Activated naive CD4-positive, alpha-beta T cell treated with anti-CD3 and anti-CD28 coated beads for 36 hours (primary cell): ENCODE measurements around the gene ATP13A5. TPM values are rescaled to one million over a fixed set of nuclear protein-coding genes. Genes with fewer than 3 reads are reported as not detected.

Source experiments
- CTCF ChIA-PET: fragments of 350-600 bp; sonication (Branson Sonifier 250); formaldehyde crosslinking; loops from one replicate; lab custom pipeline; 2021; ENCODE audit warnings: antibody characterized with exemption; lab: Charles Lee
- DNase-seq: peaks from one replicate; pipeline ENCODE4 v3.0.0-alpha.2; 2020
- H3K27ac Mint-ChIP-seq: one replicate; pipeline ENCODE4 v1.8.0; 2021; ENCODE audit warnings: mild to moderate bottlenecking, mixed read lengths
- H3K27me3 Mint-ChIP-seq: one replicate; pipeline ENCODE4 v1.8.0; 2021; ENCODE audit warnings: low read depth, mixed read lengths
- H3K36me3 Mint-ChIP-seq: one replicate; pipeline ENCODE4 v1.8.0; 2021; ENCODE audit warnings: low read depth, mixed read lengths
- H3K4me1 Mint-ChIP-seq: one replicate; pipeline ENCODE4 v1.8.0; 2021; ENCODE audit warnings: low read depth, mixed read lengths
- H3K4me3 Mint-ChIP-seq: one replicate; pipeline ENCODE4 v1.8.0; 2021; ENCODE audit warnings: mild to moderate bottlenecking, moderate library complexity, mixed read lengths
- H3K9me3 Mint-ChIP-seq: one replicate; pipeline ENCODE4 v1.8.0; 2021; ENCODE audit warnings: mixed read lengths
- intact Hi-C: fragments of 100-400 bp; cut with micrococcal nuclease; formaldehyde crosslinking; loops from one replicate; pipeline ENCODE4 v1.15.1; 2023
- total RNA-seq, 2 experiments: library from RNA; stranded (reverse); gene quantifications; one replicate each; pipeline ENCODE4 v1.2.3, GENCODE V29; 2021

Gene ATP13A5
- not detected for total RNA-seq

- no peak within 1 kb of the TSS for H3K4me3 Mint-ChIP-seq
- H3K4me1 Mint-ChIP-seq, result no peaks in the 10 kb centered on the region
- H3K27me3 Mint-ChIP-seq, result peaks cover 6% of the 10 kb centered on the region
- H3K27ac Mint-ChIP-seq, result no peak within 1 kb of the TSS
- CTCF ChIA-PET, result no interaction called here
- H3K36me3 Mint-ChIP-seq, result no peaks in the 10 kb centered on the region
- no peaks in the 10 kb centered on the region for H3K9me3 Mint-ChIP-seq
- DNase-seq, result no peak
- intact Hi-C loops, result no loop called here
These were observed at the start of gene ATP13A5 for GRCh38 chr3:193378706-193379105. ATP13A5 (minus strand) TSS chr3:193378753; CDS start chr3:193378725, 28 bp downstream.

GRCh38 chr3:193418576-193419373 lies 40.2 kb upstream of the ATP13A5 start:
- no peak overlapping the region for H3K27ac Mint-ChIP-seq
- H3K36me3 Mint-ChIP-seq, result peaks cover 15% of the 10 kb centered on the region
- no peak overlapping the region for H3K4me3 Mint-ChIP-seq
- peaks cover 26% of the 10 kb centered on the region for H3K9me3 Mint-ChIP-seq
- intact Hi-C loops, result no loop called here
- CTCF ChIA-PET, result interaction anchor here (0.8 kb wide), 1 partner anchor 9 kb away, joined by 4 read pairs; no protein-coding TSS in a partner anchor
- no peak for DNase-seq
- no peaks in the 10 kb centered on the region for H3K4me1 Mint-ChIP-seq
- H3K27me3 Mint-ChIP-seq, result no peaks in the 10 kb centered on the region

GRCh38 chr3:193416629-193417028 lies 38.1 kb upstream of the ATP13A5 start:
- no peaks in the 10 kb centered on the region for H3K4me1 Mint-ChIP-seq
- H3K27me3 Mint-ChIP-seq, result no peaks in the 10 kb centered on the region
- H3K9me3 Mint-ChIP-seq, result peaks cover 20% of the 10 kb centered on the region
- intact Hi-C loops, result no loop called here
- no peak for DNase-seq
- CTCF ChIA-PET, result no interaction called here
- H3K36me3 Mint-ChIP-seq, result peaks cover 15% of the 10 kb centered on the region
- no peak overlapping the region for H3K27ac Mint-ChIP-seq
- no peak overlapping the region for H3K4me3 Mint-ChIP-seq

GRCh38 chr3:193407688-193408087 lies 29.1 kb upstream of the ATP13A5 start:
- CTCF ChIA-PET, result no interaction called here
- intact Hi-C loops, result no loop called here
- no peaks in the 10 kb centered on the region for H3K36me3 Mint-ChIP-seq
- no peak overlapping the region for H3K27ac Mint-ChIP-seq
- H3K4me3 Mint-ChIP-seq, result no peak overlapping the region
- H3K4me1 Mint-ChIP-seq, result no peaks in the 10 kb centered on the region
- no peaks in the 10 kb centered on the region for H3K9me3 Mint-ChIP-seq
- DNase-seq, result no peak
- no peaks in the 10 kb centered on the region for H3K27me3 Mint-ChIP-seq

GRCh38 chr3:193407112-193407511 lies 28.6 kb upstream of the ATP13A5 start:
- no peak for DNase-seq
- H3K4me3 Mint-ChIP-seq, result no peak overlapping the region
- no peaks in the 10 kb centered on the region for H3K36me3 Mint-ChIP-seq
- H3K27me3 Mint-ChIP-seq, result no peaks in the 10 kb centered on the region
- H3K9me3 Mint-ChIP-seq, result no peaks in the 10 kb centered on the region
- CTCF ChIA-PET, result no interaction called here
- H3K27ac Mint-ChIP-seq, result no peak overlapping the region
- intact Hi-C loops, result no loop called here
- no peaks in the 10 kb centered on the region for H3K4me1 Mint-ChIP-seq

- H3K27ac Mint-ChIP-seq, result no peak overlapping the region
- no peaks in the 10 kb centered on the region for H3K9me3 Mint-ChIP-seq
- intact Hi-C loops, result no loop called here
- no peaks in the 10 kb centered on the region for H3K36me3 Mint-ChIP-seq
- CTCF ChIA-PET, result no interaction called here
- no peaks in the 10 kb centered on the region for H3K27me3 Mint-ChIP-seq
- no peaks in the 10 kb centered on the region for H3K4me1 Mint-ChIP-seq
- H3K4me3 Mint-ChIP-seq, result no peak overlapping the region
- DNase-seq, result no peak
These were observed 24.8 kb upstream of the ATP13A5 start for GRCh38 chr3:193403307-193403706.

- intact Hi-C loops, result no loop called here
- Mint-ChIP-seq H3K4me1 (no peaks in the 10 kb centered on the region), H3K27ac (no peak overlapping the region), H3K4me3 (no peak overlapping the region), H3K36me3 (no peaks in the 10 kb centered on the region), H3K27me3 (no peaks in the 10 kb centered on the region), H3K9me3 (no peaks in the 10 kb centered on the region)
- CTCF ChIA-PET, result no interaction called here
- no peak for DNase-seq
These were observed 21.8 kb upstream of the ATP13A5 start for GRCh38 chr3:193400304-193400703.

- CTCF ChIA-PET, result interaction anchor here (0.6 kb wide), 1 partner anchor 951 kb away, joined by 3 read pairs; no protein-coding TSS in a partner anchor
- intact Hi-C loops, result no loop called here
- Mint-ChIP-seq H3K27me3 (no peaks in the 10 kb centered on the region), H3K36me3 (no peaks in the 10 kb centered on the region), H3K4me1 (no peaks in the 10 kb centered on the region), H3K27ac (no peak overlapping the region), H3K4me3 (no peak overlapping the region), H3K9me3 (no peaks in the 10 kb centered on the region)
- no peak for DNase-seq
These were observed 18.1 kb upstream of the ATP13A5 start for GRCh38 chr3:193396451-193397244.

GRCh38 chr3:193391902-193392301 lies 13.3 kb upstream of the ATP13A5 start:
- peaks cover 11% of the 10 kb centered on the region for H3K27me3 Mint-ChIP-seq
- H3K9me3 Mint-ChIP-seq, result no peaks in the 10 kb centered on the region
- DNase-seq, result no peak
- no peak overlapping the region for H3K27ac Mint-ChIP-seq
- intact Hi-C loops, result no loop called here
- CTCF ChIA-PET, result no interaction called here
- H3K36me3 Mint-ChIP-seq, result no peaks in the 10 kb centered on the region
- H3K4me3 Mint-ChIP-seq, result no peak overlapping the region
- H3K4me1 Mint-ChIP-seq, result no peaks in the 10 kb centered on the region

- H3K4me3 Mint-ChIP-seq, result no peak overlapping the region
- no peaks in the 10 kb centered on the region for H3K4me1 Mint-ChIP-seq
- intact Hi-C loops, result no loop called here
These were observed 10.8 kb upstream of the ATP13A5 start for GRCh38 chr3:193389335-193389734.

GRCh38 chr3:193388361-193388760 lies 9.8 kb upstream of the ATP13A5 start:
- H3K4me3 Mint-ChIP-seq, result no peak overlapping the region
- peaks cover 14% of the 10 kb centered on the region for H3K27me3 Mint-ChIP-seq
- H3K27ac Mint-ChIP-seq, result no peak overlapping the region
- no peaks in the 10 kb centered on the region for H3K9me3 Mint-ChIP-seq
- intact Hi-C loops, result no loop called here
- no peaks in the 10 kb centered on the region for H3K4me1 Mint-ChIP-seq
- DNase-seq, result no peak
- CTCF ChIA-PET, result no interaction called here
- H3K36me3 Mint-ChIP-seq, result no peaks in the 10 kb centered on the region

More at GRCh38 chr3:193389335-193389734, 10.8 kb upstream of the ATP13A5 start:
- Mint-ChIP-seq H3K36me3 (no peaks in the 10 kb centered on the region), H3K9me3 (no peaks in the 10 kb centered on the region), H3K27ac (no peak overlapping the region), H3K27me3 (peaks cover 13% of the 10 kb centered on the region)
- CTCF ChIA-PET, result interaction anchor here (0.9 to 1.0 kb wide), 2 partner anchors 66 to 163 kb away, joined by 3 read pairs; no protein-coding TSS in a partner anchor
- no peak for DNase-seq

GRCh38 chr3:193387596-193387995 lies 9.0 kb upstream of the ATP13A5 start:
- Mint-ChIP-seq H3K36me3 (no peaks in the 10 kb centered on the region), H3K27ac (no peak overlapping the region), H3K4me1 (no peaks in the 10 kb centered on the region), H3K27me3 (peaks cover 14% of the 10 kb centered on the region), H3K9me3 (no peaks in the 10 kb centered on the region), H3K4me3 (no peak overlapping the region)
- intact Hi-C loops, result no loop called here
- CTCF ChIA-PET, result no interaction called here
- no peak for DNase-seq
